ENCODE results near the gene ARHGAP44. TPM values are rescaled to one million over a fixed set of nuclear protein-coding genes. Genes with fewer than 3 reads are reported as not detected.

ARHGAP44 gene
- total RNA-seq, 2 donors from 2014 or later, result 46.3 to 51.5 TPM

- no peak for TF ChIP-seq CTCF (IDR thresholded peaks at IDR 0.05)
- H3K27ac ChIP-seq, result no peak overlapping the region
- H3K27me3 ChIP-seq, result no peaks in the 10 kb centered on the region
- no peaks in the 10 kb centered on the region for H3K9me3 ChIP-seq
- no peak overlapping the region for H3K4me3 ChIP-seq
- intact Hi-C loops (cut with DNase I), result loop anchor here (5.0 to 10.0 kb wide), 2 partner anchors 72 to 260 kb away; no protein-coding TSS in a partner anchor
- H3K4me1 ChIP-seq, result peaks cover 4% of the 10 kb centered on the region
- no peaks in the 10 kb centered on the region for H3K36me3 ChIP-seq
- no peak for DNase-seq
- no peak overlapping the region for H3K9ac ChIP-seq (ENCODE audit: low read depth in 2 of 2, low read length in 2 of 2)
Measured at GRCh38 chr17:12744786-12745185, 44.5 kb upstream of the ARHGAP44 start.

GRCh38 chr17:12745486-12745885 is 43.8 kb upstream of the ARHGAP44 start:
- Histone ChIP-seq H3K27me3 (no peaks in the 10 kb centered on the region), H3K4me1 (peaks cover 4% of the 10 kb centered on the region), H3K36me3 (no peaks in the 10 kb centered on the region), H3K4me3 (no peak overlapping the region), H3K9ac (ENCODE audit: low read depth in 2 of 2, low read length in 2 of 2) (no peak overlapping the region), H3K27ac (no peak overlapping the region), H3K9me3 (no peaks in the 10 kb centered on the region)
- peak; percentile 36 for DNase-seq
- intact Hi-C loops (cut with DNase I), result loop anchor here (10.0 kb wide), 1 partner anchor 259 kb away; no protein-coding TSS in a partner anchor
- no peak for TF ChIP-seq CTCF (IDR thresholded peaks at IDR 0.05)

- Histone ChIP-seq H3K9ac (ENCODE audit: low read depth in 2 of 2, low read length in 2 of 2) (no peak overlapping the region), H3K27ac (no peak overlapping the region), H3K27me3 (no peaks in the 10 kb centered on the region), H3K36me3 (no peaks in the 10 kb centered on the region), H3K4me3 (no peak overlapping the region), H3K9me3 (no peaks in the 10 kb centered on the region), H3K4me1 (no peaks in the 10 kb centered on the region)
- no peak for DNase-seq
- no peak for TF ChIP-seq CTCF (IDR thresholded peaks at IDR 0.05)
- intact Hi-C loops (cut with DNase I), result no loop called here
Measured at GRCh38 chr17:12756786-12757185, 32.5 kb upstream of the ARHGAP44 start.

GRCh38 chr17:12759090-12759489 is 30.2 kb upstream of the ARHGAP44 start:
- Histone ChIP-seq H3K4me3 (no peak overlapping the region), H3K9ac (ENCODE audit: low read depth in 2 of 2, low read length in 2 of 2) (no peak overlapping the region), H3K36me3 (no peaks in the 10 kb centered on the region), H3K27me3 (no peaks in the 10 kb centered on the region), H3K27ac (no peak overlapping the region), H3K9me3 (no peaks in the 10 kb centered on the region), H3K4me1 (no peaks in the 10 kb centered on the region)
- TF ChIP-seq CTCF (IDR thresholded peaks at IDR 0.05), result no peak
- intact Hi-C loops (cut with DNase I), result no loop called here
- DNase-seq, result no peak

- no peak overlapping the region for H3K9ac ChIP-seq (ENCODE audit: low read depth in 2 of 2, low read length in 2 of 2)
- H3K36me3 ChIP-seq, result no peaks in the 10 kb centered on the region
- intact Hi-C loops (cut with DNase I), result no loop called here
- no peaks in the 10 kb centered on the region for H3K27me3 ChIP-seq
- no peaks in the 10 kb centered on the region for H3K9me3 ChIP-seq
- TF ChIP-seq CTCF (IDR thresholded peaks at IDR 0.05), result no peak
- H3K27ac ChIP-seq, result no peak overlapping the region
- no peak overlapping the region for H3K4me3 ChIP-seq
- no peak for DNase-seq
- no peaks in the 10 kb centered on the region for H3K4me1 ChIP-seq
Measured at GRCh38 chr17:12765548-12765947, 23.8 kb upstream of the ARHGAP44 start.
